ENCODE measurements around the gene SLC7A14.

SLC7A14 gene

GRCh38 chr3:170523248-170523647 lies 62.6 kb downstream of the SLC7A14 start:
- H3K4me3 ChIP-seq = no peak overlapping the region
- no peaks in the 10 kb centered on the region for H3K36me3 ChIP-seq (ENCODE audit: insufficient read depth, low read length)
- H3K9ac ChIP-seq (ENCODE audit: insufficient read length) = no peak overlapping the region
- DNase-seq (ENCODE audit: low read depth, low spot score) = no peak
- H3K9me3 ChIP-seq (ENCODE audit: low read depth, low read length) = no peaks in the 10 kb centered on the region
- H3K27ac ChIP-seq = no peak overlapping the region
- TF ChIP-seq POLR2AphosphoS5 (IDR thresholded peaks at IDR 0.05; ENCODE audit: borderline replicate concordance, low read depth, low read length) = no peak
- TF ChIP-seq EZH2 (IDR thresholded peaks at IDR 0.05) = no peak
- TF ChIP-seq FOXP2 (optimal IDR thresholded peaks at IDR 0.05; ENCODE audit: control extremely low read depth, extremely low read length, insufficient read depth) = no peak

GRCh38 chr3:170522201-170522600 lies 63.7 kb downstream of the SLC7A14 start:
- H3K27ac ChIP-seq = no peak overlapping the region
- no peaks in the 10 kb centered on the region for H3K9me3 ChIP-seq (ENCODE audit: low read depth, low read length)
- H3K4me3 ChIP-seq = no peak overlapping the region
- H3K36me3 ChIP-seq (ENCODE audit: insufficient read depth, low read length) = no peaks in the 10 kb centered on the region
- DNase-seq (ENCODE audit: low read depth, low spot score) = no peak
- TF ChIP-seq POLR2AphosphoS5 (IDR thresholded peaks at IDR 0.05; ENCODE audit: borderline replicate concordance, low read depth, low read length) (no peak), EZH2 (IDR thresholded peaks at IDR 0.05) (no peak), FOXP2 (optimal IDR thresholded peaks at IDR 0.05; ENCODE audit: control extremely low read depth, extremely low read length, insufficient read depth) (no peak)
- no peak overlapping the region for H3K9ac ChIP-seq (ENCODE audit: insufficient read length)

DNA sequence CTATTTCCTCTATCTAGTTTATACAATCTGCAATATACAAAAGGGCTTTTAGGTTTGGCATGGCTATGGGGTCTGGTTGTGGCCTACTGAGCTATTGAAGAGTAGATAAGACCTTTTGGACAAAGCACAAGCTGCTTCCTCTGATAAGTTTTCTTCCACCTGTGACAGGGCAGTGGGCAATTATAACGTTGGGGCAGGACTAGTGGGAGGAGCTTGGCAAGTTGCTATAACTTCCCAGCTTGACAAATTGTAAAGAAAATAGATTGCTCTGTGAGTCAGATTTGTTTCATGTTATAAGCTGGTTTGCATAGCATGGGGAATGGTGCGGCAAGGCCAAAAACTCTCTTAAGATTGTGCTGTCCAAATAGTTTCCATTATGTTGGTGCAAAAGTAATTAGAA lies 64.9 kb downstream of the SLC7A14 start:
- no peak overlapping the region for H3K4me3 ChIP-seq
- no peak overlapping the region for H3K9ac ChIP-seq (ENCODE audit: insufficient read length)
- H3K36me3 ChIP-seq (ENCODE audit: insufficient read depth, low read length) = no peaks in the 10 kb centered on the region
- DNase-seq (ENCODE audit: low read depth, low spot score) = no peak
- no peak overlapping the region for H3K27ac ChIP-seq
- no peaks in the 10 kb centered on the region for H3K9me3 ChIP-seq (ENCODE audit: low read depth, low read length)
- TF ChIP-seq FOXP2 (optimal IDR thresholded peaks at IDR 0.05; ENCODE audit: control extremely low read depth, extremely low read length, insufficient read depth) (no peak), POLR2AphosphoS5 (IDR thresholded peaks at IDR 0.05; ENCODE audit: borderline replicate concordance, low read depth, low read length) (no peak), EZH2 (IDR thresholded peaks at IDR 0.05) (no peak)

GRCh38 chr3:170517242-170517945 lies 68.5 kb downstream of the SLC7A14 start:
- no peak for DNase-seq (ENCODE audit: low read depth, low spot score)
- H3K27ac ChIP-seq = no peak overlapping the region

DNA sequence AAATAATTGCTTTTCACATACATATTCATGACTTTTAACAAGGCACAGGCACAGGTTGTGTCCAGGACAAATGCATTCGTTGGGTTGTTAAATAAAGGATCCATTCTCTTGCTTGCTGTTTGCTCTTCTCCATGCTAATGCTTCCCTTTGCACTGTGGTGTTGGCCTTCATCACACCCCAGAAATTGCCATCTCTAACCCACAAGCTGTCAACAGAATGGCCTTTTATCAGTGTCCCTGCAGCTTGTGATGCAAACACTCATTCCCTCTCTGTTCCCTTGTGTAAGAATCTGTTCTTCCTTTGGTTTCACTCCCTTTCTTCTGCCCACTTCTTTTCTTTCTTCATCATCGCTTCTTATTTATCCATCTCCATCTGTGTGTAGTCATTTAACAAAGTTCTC lies 72.2 kb downstream of the SLC7A14 start:
- Histone ChIP-seq H3K4me3 (no peak overlapping the region), H3K27ac (no peak overlapping the region), H3K9ac (ENCODE audit: insufficient read length) (no peak overlapping the region), H3K36me3 (ENCODE audit: insufficient read depth, low read length) (no peaks in the 10 kb centered on the region), H3K9me3 (ENCODE audit: low read depth, low read length) (no peaks in the 10 kb centered on the region)
- TF ChIP-seq EZH2 (IDR thresholded peaks at IDR 0.05) (no peak), FOXP2 (optimal IDR thresholded peaks at IDR 0.05; ENCODE audit: control extremely low read depth, extremely low read length, insufficient read depth) (no peak), POLR2AphosphoS5 (IDR thresholded peaks at IDR 0.05; ENCODE audit: borderline replicate concordance, low read depth, low read length) (no peak)
- no peak for DNase-seq (ENCODE audit: low read depth, low spot score)

More at GRCh38 chr3:170517242-170517945, 68.5 kb downstream of the SLC7A14 start:
- TF ChIP-seq FOXP2 (optimal IDR thresholded peaks at IDR 0.05; ENCODE audit: control extremely low read depth, extremely low read length, insufficient read depth) = no peak
- H3K9me3 ChIP-seq (ENCODE audit: low read depth, low read length) = no peaks in the 10 kb centered on the region
- no peak overlapping the region; the same call in 1 of the 2 replicates for H3K4me3 ChIP-seq
- no peak overlapping the region for H3K9ac ChIP-seq (ENCODE audit: insufficient read length)
- H3K36me3 ChIP-seq (ENCODE audit: insufficient read depth, low read length) = no peaks in the 10 kb centered on the region

DNA sequence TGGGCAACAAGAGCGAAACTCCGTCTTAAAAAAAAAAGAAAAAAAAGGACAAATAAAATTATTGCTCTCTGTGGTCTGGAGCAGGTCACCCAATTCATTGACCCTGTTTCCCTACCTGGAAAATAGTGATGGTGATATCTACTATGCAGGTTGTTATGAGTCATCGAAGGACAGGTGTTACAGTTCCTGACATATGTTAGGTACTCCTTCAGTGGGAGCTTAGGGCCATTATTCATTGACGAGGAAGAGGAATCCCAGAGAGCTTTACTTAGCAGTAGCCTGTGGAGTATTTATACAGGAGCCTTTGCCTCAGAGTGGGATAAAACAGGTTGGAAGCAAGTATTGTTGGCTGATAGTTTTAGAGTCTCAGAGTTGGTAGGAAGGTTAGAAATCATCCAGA lies 74.5 kb downstream of the SLC7A14 start:
- TF ChIP-seq FOXP2 (optimal IDR thresholded peaks at IDR 0.05; ENCODE audit: control extremely low read depth, extremely low read length, insufficient read depth) (no peak), EZH2 (IDR thresholded peaks at IDR 0.05) (no peak), POLR2AphosphoS5 (IDR thresholded peaks at IDR 0.05; ENCODE audit: borderline replicate concordance, low read depth, low read length) (no peak)
- no peak for DNase-seq (ENCODE audit: low read depth, low spot score)
- Histone ChIP-seq H3K27ac (no peak overlapping the region), H3K9me3 (ENCODE audit: low read depth, low read length) (no peaks in the 10 kb centered on the region), H3K9ac (ENCODE audit: insufficient read length) (no peak overlapping the region), H3K36me3 (ENCODE audit: insufficient read depth, low read length) (no peaks in the 10 kb centered on the region), H3K4me3 (no peak overlapping the region)

DNA sequence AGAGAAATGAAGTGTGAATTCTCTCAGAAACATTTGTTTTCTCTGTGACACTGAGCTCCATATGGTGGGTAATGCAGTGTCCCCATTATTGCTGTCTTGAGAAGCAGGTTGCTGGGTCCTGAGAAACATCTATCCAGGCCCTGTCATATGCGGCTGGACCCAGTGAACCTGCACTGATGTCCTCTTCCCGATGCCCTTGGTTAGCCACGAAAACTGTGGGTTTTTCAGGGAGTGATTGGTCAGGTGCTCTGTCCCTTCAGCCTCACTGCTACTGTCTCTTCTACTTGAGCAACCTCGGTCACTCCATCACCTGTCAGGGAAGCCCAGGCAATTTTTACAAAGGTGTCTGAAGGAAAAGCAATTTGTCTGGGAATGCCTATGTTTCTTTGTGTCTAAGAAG lies 77.0 kb downstream of the SLC7A14 start:
- Histone ChIP-seq H3K36me3 (ENCODE audit: insufficient read depth, low read length) (no peaks in the 10 kb centered on the region), H3K27ac (no peak overlapping the region), H3K9me3 (ENCODE audit: low read depth, low read length) (no peaks in the 10 kb centered on the region), H3K9ac (ENCODE audit: insufficient read length) (no peak overlapping the region), H3K4me3 (no peak overlapping the region)
- TF ChIP-seq POLR2AphosphoS5 (IDR thresholded peaks at IDR 0.05; ENCODE audit: borderline replicate concordance, low read depth, low read length) = no peak
- TF ChIP-seq EZH2 (IDR thresholded peaks at IDR 0.05) = no peak
- TF ChIP-seq FOXP2 (optimal IDR thresholded peaks at IDR 0.05; ENCODE audit: control extremely low read depth, extremely low read length, insufficient read depth) = no peak
- no peak for DNase-seq (ENCODE audit: low read depth, low spot score)

DNA sequence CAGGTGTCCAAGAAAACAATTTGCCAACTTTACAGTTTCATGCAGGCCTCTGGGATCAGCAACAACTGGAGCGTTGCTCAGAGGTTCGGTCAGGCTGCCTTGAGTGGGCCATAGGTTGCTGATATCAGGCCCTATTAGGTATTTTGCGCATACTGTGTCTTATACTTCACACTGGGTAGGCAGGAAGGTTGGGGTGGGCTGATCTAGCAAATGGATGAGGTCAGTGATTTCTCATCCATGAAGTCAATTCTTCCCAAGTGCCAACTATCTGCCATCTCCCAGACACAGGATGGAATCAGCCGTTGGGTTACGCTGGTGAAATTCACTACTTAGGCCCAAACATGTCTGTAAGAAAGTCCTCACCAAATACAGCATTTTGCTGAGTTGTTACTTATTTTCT lies 77.6 kb downstream of the SLC7A14 start:
- H3K36me3 ChIP-seq (ENCODE audit: insufficient read depth, low read length) = no peaks in the 10 kb centered on the region
- no peak for DNase-seq (ENCODE audit: low read depth, low spot score)
- H3K9ac ChIP-seq (ENCODE audit: insufficient read length) = no peak overlapping the region
- no peaks in the 10 kb centered on the region for H3K9me3 ChIP-seq (ENCODE audit: low read depth, low read length)
- TF ChIP-seq POLR2AphosphoS5 (IDR thresholded peaks at IDR 0.05; ENCODE audit: borderline replicate concordance, low read depth, low read length) (no peak), EZH2 (IDR thresholded peaks at IDR 0.05) (no peak), FOXP2 (optimal IDR thresholded peaks at IDR 0.05; ENCODE audit: control extremely low read depth, extremely low read length, insufficient read depth) (no peak)
- H3K4me3 ChIP-seq = no peak overlapping the region
- no peak overlapping the region for H3K27ac ChIP-seq

DNA sequence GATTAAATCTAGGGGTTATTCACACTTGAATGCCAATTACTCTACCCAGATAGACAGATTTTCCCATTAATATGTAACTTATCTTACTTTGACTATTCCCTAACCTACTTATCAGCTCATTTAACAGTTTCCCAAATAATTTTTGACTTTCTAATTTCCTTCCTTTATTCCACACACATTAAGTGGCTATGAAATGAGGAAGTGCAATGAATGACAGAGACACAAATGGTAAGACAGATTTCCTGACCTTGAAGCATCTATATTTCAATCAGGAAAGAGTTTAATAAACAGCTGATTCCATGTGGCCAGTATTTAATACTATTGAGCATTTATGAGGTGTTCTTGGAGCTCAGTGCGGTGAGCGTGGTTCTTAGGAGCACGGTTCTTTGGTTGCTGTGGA lies 78.8 kb downstream of the SLC7A14 start:
- H3K4me3 ChIP-seq = no peak overlapping the region
- no peaks in the 10 kb centered on the region for H3K9me3 ChIP-seq (ENCODE audit: low read depth, low read length)
- TF ChIP-seq FOXP2 (optimal IDR thresholded peaks at IDR 0.05; ENCODE audit: control extremely low read depth, extremely low read length, insufficient read depth) (no peak), EZH2 (IDR thresholded peaks at IDR 0.05) (no peak), POLR2AphosphoS5 (IDR thresholded peaks at IDR 0.05; ENCODE audit: borderline replicate concordance, low read depth, low read length) (no peak)
- H3K27ac ChIP-seq = no peak overlapping the region
- H3K9ac ChIP-seq (ENCODE audit: insufficient read length) = no peak overlapping the region
- no peak for DNase-seq (ENCODE audit: low read depth, low spot score)
- no peaks in the 10 kb centered on the region for H3K36me3 ChIP-seq (ENCODE audit: insufficient read depth, low read length)
